H1 (cell line): ENCODE results near the gene ST8SIA5. TPM values are rescaled to one million over a fixed set of nuclear protein-coding genes. Genes with fewer than 3 reads are reported as not detected.

Experiments
- CTCF ChIA-PET: fragments of 300-600 bp; sonication (Branson Sonifier 250); formaldehyde crosslinking; loops from one replicate; lab custom pipeline; 2021; ENCODE audit not compliant: partially characterized antibody; lab: Charles Lee
- POLR2A ChIA-PET: fragments of 300-600 bp; sonication (Branson Sonifier 250); formaldehyde crosslinking; loops from one replicate; lab custom pipeline; 2021; ENCODE audit warnings: inconsistent platforms; ENCODE audit not compliant: partially characterized antibody; lab: Charles Lee
- DNase-seq, 2 experiments: peaks; one replicate each; pipeline versions ENCODE4 v3.0.0 to v3.0.0-alpha.2; 2010 to 2022; ENCODE audit warnings: low spot score in 2 of 2, low read depth in 1 of 2, mixed read lengths in 1 of 2
- FAIRE-seq: peaks from 2 replicates; lab custom pipeline; 2011; peaks lifted over from hg19 to GRCh38; lab: Jason Lieb, UNC
- H2AFZ ChIP-seq: 2 replicates; pipeline ENCODE4 v1.8.1; 2012; ENCODE audit warnings: low read length, inconsistent platforms
- H2AK5ac ChIP-seq: 2 replicates; pipeline ENCODE4 v1.6.1; 2013; ENCODE audit warnings: low read depth, low read length
- H2BK120ac ChIP-seq: replicated peaks from 2 replicates; pipeline ENCODE3; 2013; ENCODE audit warnings: low read depth, low read length, inconsistent platforms
- H2BK12ac ChIP-seq: 2 replicates; pipeline ENCODE4 v1.6.1; 2013; ENCODE audit warnings: low read depth, low read length
- H2BK15ac ChIP-seq: 2 replicates; pipeline ENCODE4 v1.6.1; 2013; ENCODE audit warnings: low read length
- H2BK20ac ChIP-seq: 2 replicates; pipeline ENCODE4 v1.6.1; 2013; ENCODE audit warnings: low read length
- H2BK5ac ChIP-seq: 2 replicates; pipeline ENCODE4 v1.6.1; 2013; ENCODE audit warnings: low read depth, low read length
- H3K14ac ChIP-seq: 2 replicates; pipeline ENCODE4 v1.6.1; 2013; ENCODE audit warnings: inconsistent platforms; ENCODE audit not compliant: insufficient read length
- H3K18ac ChIP-seq: 2 replicates; pipeline ENCODE4 v1.6.1; 2013; ENCODE audit warnings: low read length; ENCODE audit errors: extremely low read depth
- H3K23ac ChIP-seq: 2 replicates; pipeline ENCODE4 v1.6.1; 2013; ENCODE audit warnings: inconsistent platforms; ENCODE audit not compliant: insufficient read length
- H3K23me2 ChIP-seq: 2 replicates; pipeline ENCODE4 v1.6.1; 2013; ENCODE audit warnings: low read depth, low read length
- H3K27ac ChIP-seq: 2 replicates; pipeline ENCODE4 v1.6.1; 2011; ENCODE audit warnings: low read depth, low read length, inconsistent platforms
- H3K27me3 ChIP-seq, 4 experiments: replicated peaks in 1 of 4; 1 replicate in 1 of 4; 2 replicates in 3 of 4; pipeline versions ENCODE4 v1.6.1 to v1.8.1; 2011 to 2013; ENCODE audit warnings: low read length in 3 of 4, mild to moderate bottlenecking in 3 of 4, inconsistent platforms in 2 of 4, mixed read lengths in 2 of 4, moderate library complexity in 1 of 4; ENCODE audit not compliant: control insufficient read depth in 3 of 4, insufficient read depth in 3 of 4; ENCODE audit errors: extremely low read depth in 1 of 4
- H3K36me3 ChIP-seq, 4 experiments: 2 replicates each; pipeline versions ENCODE4 v1.6.1 to v1.8.1; 2011 to 2013; ENCODE audit warnings: mild to moderate bottlenecking in 4 of 4, low read length in 3 of 4, moderate library complexity in 2 of 4, control low read depth in 1 of 4, inconsistent platforms in 1 of 4; ENCODE audit not compliant: insufficient read depth in 4 of 4, control insufficient read depth in 2 of 4
- H3K4ac ChIP-seq: replicated peaks from 2 replicates; pipeline ENCODE3; 2013; ENCODE audit warnings: low read length, low read depth, mixed read lengths, inconsistent platforms; ENCODE audit not compliant: insufficient read length
- H3K4me1 ChIP-seq, 4 experiments: replicated peaks in 1 of 4; 1 replicate in 1 of 4; 2 replicates in 3 of 4; pipeline versions ENCODE4 v1.6.1 to v1.8.1; 2011 to 2013; ENCODE audit warnings: low read length in 3 of 4, inconsistent platforms in 2 of 4, mixed read lengths in 1 of 4; ENCODE audit not compliant: insufficient read depth in 4 of 4, control insufficient read depth in 3 of 4
- H3K4me2 ChIP-seq, 2 experiments: 2 replicates each; pipeline versions ENCODE4 v1.6.1 to v1.8.1; 2011 to 2013; ENCODE audit warnings: low read depth in 2 of 2, low read length in 2 of 2, control low read depth in 1 of 2, inconsistent platforms in 1 of 2, mild to moderate bottlenecking in 1 of 2; ENCODE audit not compliant: insufficient read depth in 1 of 2
- H3K4me3 ChIP-seq, 4 experiments: fragments of 200-600, 300-600 bp in 1 of 4; sonication (generic), shearing (Covaris generic), sonication (Bioruptor Twin) in 1 of 4; 2 replicates each; pipeline versions ENCODE4 v1.5.1 to v1.8.1; 2011 to 2016; ENCODE audit warnings: low read length in 4 of 4, low read depth in 3 of 4, control low read depth in 2 of 4, inconsistent platforms in 2 of 4, mild to moderate bottlenecking in 2 of 4, mixed read lengths in 1 of 4, moderate library complexity in 1 of 4; ENCODE audit not compliant: insufficient read depth in 2 of 4; ENCODE audit errors: extremely low read depth in 1 of 4
- H3K56ac ChIP-seq: replicated peaks from 2 replicates; pipeline ENCODE3; 2013; ENCODE audit warnings: low read depth, mild to moderate bottlenecking, mixed read lengths, low read length, inconsistent platforms; ENCODE audit not compliant: insufficient read length
- H3K79me1 ChIP-seq: 2 replicates; pipeline ENCODE4 v1.6.1; 2013; ENCODE audit warnings: low read depth, low read length, control low read depth
- H3K79me2 ChIP-seq, 2 experiments: 2 replicates each; pipeline versions ENCODE4 v1.6.1 to v1.8.1; 2012 to 2013; ENCODE audit warnings: low read length in 2 of 2, mild to moderate bottlenecking in 2 of 2, inconsistent platforms in 1 of 2; ENCODE audit not compliant: insufficient read depth in 2 of 2, control insufficient read depth in 1 of 2
- H3K9ac ChIP-seq, 4 experiments: replicated peaks in 1 of 4; 1 replicate in 1 of 4; 2 replicates in 3 of 4; pipeline versions ENCODE4 v1.6.1 to v1.8.1; 2011 to 2013; ENCODE audit warnings: low read depth in 3 of 4, low read length in 3 of 4, control low read depth in 2 of 4, mild to moderate bottlenecking in 2 of 4, moderate library complexity in 2 of 4, inconsistent platforms in 1 of 4; ENCODE audit errors: extremely low read depth in 1 of 4
- H3K9me3 ChIP-seq, 2 experiments: 2 replicates each; pipeline versions ENCODE4 v1.6.1 to v1.8.1; 2012 to 2013; ENCODE audit warnings: mild to moderate bottlenecking in 2 of 2, moderate library complexity in 2 of 2, control low read depth in 1 of 2, inconsistent platforms in 1 of 2, low read depth in 1 of 2, low read length in 1 of 2, mixed read lengths in 1 of 2; ENCODE audit not compliant: insufficient read depth in 2 of 2
- H4K20me1 ChIP-seq, 2 experiments: replicated peaks in 1 of 2; 2 replicates each; pipeline versions ENCODE3 to v1.8.1; 2011 to 2013; ENCODE audit warnings: inconsistent platforms in 2 of 2, low read length in 2 of 2, mild to moderate bottlenecking in 1 of 2; ENCODE audit not compliant: insufficient read depth in 2 of 2, control insufficient read depth in 1 of 2
- H4K5ac ChIP-seq: 2 replicates; pipeline ENCODE4 v1.6.1; 2013; ENCODE audit warnings: low read length, low read depth, mixed read lengths, inconsistent platforms; ENCODE audit not compliant: insufficient read length
- H4K8ac ChIP-seq: 2 replicates; pipeline ENCODE4 v1.8.0; 2013; ENCODE audit warnings: mild to moderate bottlenecking, moderate library complexity, low read length, inconsistent platforms; ENCODE audit not compliant: insufficient read depth; ENCODE audit errors: extremely low read depth
- H4K91ac ChIP-seq: replicated peaks from 2 replicates; pipeline ENCODE3; 2013; ENCODE audit warnings: low read length, mixed read lengths, inconsistent platforms; ENCODE audit not compliant: insufficient read length
- BCL11A ChIP-seq, 2 experiments: IDR thresholded peaks; one replicate each; pipeline ENCODE4 v1.6.1; 2011; ENCODE audit warnings: low read depth in 2 of 2, low read length in 2 of 2, mild to moderate bottlenecking in 2 of 2
- CTCF ChIP-seq, 3 experiments: IDR thresholded peaks; 1 replicate in 2 of 3; 2 replicates in 1 of 3; pipeline versions ENCODE4 v1.5.1 to v1.6.1; 2011; ENCODE audit warnings: low read length in 3 of 3, mild to moderate bottlenecking in 3 of 3, inconsistent platforms in 2 of 3, low read depth in 1 of 3, moderate library complexity in 1 of 3; ENCODE audit not compliant: insufficient read depth in 1 of 3; ENCODE audit errors: control extremely low read depth in 1 of 3
- RAD21 ChIP-seq, 2 experiments: IDR thresholded peaks in 1 of 2; conservative IDR thresholded peaks in 1 of 2; 2 replicates each; pipeline ENCODE4 v1.6.1; 2011; ENCODE audit warnings: low read depth in 2 of 2, low read length in 2 of 2, improper control_type of control experiment in 1 of 2, inconsistent platforms in 1 of 2, mild to moderate bottlenecking in 1 of 2, moderate library complexity in 1 of 2
- SP4 ChIP-seq: IDR thresholded peaks from 2 replicates; pipeline ENCODE4 v1.6.1; 2012; ENCODE audit warnings: low read length, inconsistent platforms
- TCF12 ChIP-seq: IDR thresholded peaks from 2 replicates; pipeline ENCODE4 v1.6.1; 2011; ENCODE audit warnings: low read depth, mild to moderate bottlenecking, low read length
- ZNF274 ChIP-seq: IDR thresholded peaks from 2 replicates; pipeline ENCODE4 v1.7.0; 2012; ENCODE audit warnings: low read length, borderline replicate concordance; ENCODE audit errors: extremely low read depth
- WGBS, 2 experiments: shearing (Covaris generic) in 1 of 2; methylation state at CpG; one replicate each; pipeline versions ENCODE4 v1.1.6 to v1.1.7; 2013 to 2015; ENCODE audit warnings: low lambda C conversion rate in 2 of 2, mixed read lengths in 2 of 2, inconsistent platforms in 1 of 2, low coverage in 1 of 2, missing lambda C conversion rate in 1 of 2; ENCODE audit not compliant: insufficient replicate concordance in 2 of 2, insufficient coverage in 1 of 2, insufficient read length in 1 of 2; ENCODE audit errors: extremely low coverage in 1 of 2, missing lambda C conversion rate in 1 of 2; 5-methylcytosine and 5-hydroxymethylcytosine counted together
- polyA plus RNA-seq, 7 experiments: library from polyadenylated mRNA; depleted of rRNA in 3 of 7; stranded (reverse) in 5 of 7; unstranded in 2 of 7; fragments of >200 nt in 5 of 7; fragments of 200-250 nt in 2 of 7; gene quantifications; 1 replicate in 5 of 7; 2 replicates in 1 of 7; 4 replicates in 1 of 7; pipeline versions ENCODE4 v1.2.1 to v1.2.3, GENCODE V29; 2011 to 2013; ENCODE audit warnings: missing spikeins in 2 of 7, mixed read lengths in 2 of 7
- total RNA-seq: library from RNA; stranded (reverse); fragmentation: NEBNext Ultra II Directional; extraction: Animal tissue kit (Norgen Biotek cat#: 25700); gene quantifications from 2 replicates; pipeline ENCODE4 v1.2.1, GENCODE V29; 2021

The ST8SIA5 gene
- total and polyA plus RNA-seq, 2 of the 8 experiments (the other 6 are each of a cell fraction or from before 2014, with no cell fraction given): 2.4 to 6.3 TPM

GRCh38 chr18:46754661-46755292 is 2.1 kb downstream of the ST8SIA5 start:
- Histone ChIP-seq H2BK12ac (peak overlapping the region; percentile 80; the same call in 1 of the 2 replicates), H3K23ac (no peak overlapping the region), H2BK5ac (no peak overlapping the region), H4K20me1 (no peaks in the 10 kb centered on the region), H4K91ac (no peak overlapping the region), H3K14ac (no peak overlapping the region), H2BK15ac (no peak overlapping the region), H3K27me3 (peaks cover 17 to 49% (median 37%) of the 10 kb centered on the region in 4 experiments), H2BK20ac (no peak overlapping the region), H3K56ac (no peak overlapping the region), H3K79me1 (no peaks in the 10 kb centered on the region), H2AK5ac (no peak overlapping the region), H3K9me3 (no peaks in the 10 kb centered on the region), H4K8ac (no peak overlapping the region), H3K4me3 (no peak overlapping the region), H3K4me1 (peaks cover 0 to 12% (median 7%) of the 10 kb centered on the region in 4 experiments; a peak in 5 of 7 replicates), H3K36me3 (no peaks in the 10 kb centered on the region), H3K79me2 (no peaks in the 10 kb centered on the region), H3K27ac (no peak overlapping the region), H3K23me2 (peaks cover 10% of the 10 kb centered on the region; the same call in 1 of the 2 replicates), H3K4me2 (peak overlapping the region in 1 of 2 experiments; percentile 94; a peak in 1 of 4 replicates), H3K9ac (no peak overlapping the region), H3K4ac (no peak overlapping the region), H2BK120ac (no peak overlapping the region), H4K5ac (no peak overlapping the region), H2AFZ (no peak overlapping the region), H3K18ac (no peak overlapping the region)
- 64% methylated on average over 13 of the region's 13 CpGs; no CpG with 5 or more reads in 1 of the 2 experiments for WGBS, 2 experiments
- FAIRE-seq (peak; percentile 28), DNase-seq (peak in 1 of 2 experiments; percentile 58)
- ChIA-PET POLR2A (interaction anchor here (0.7 kb wide), 1 partner anchor 35 kb away, joined by 3 read pairs; no protein-coding TSS in a partner anchor), CTCF (interaction anchor here (0.8 to 1.8 kb wide), 15 partner anchors 9 to 206 kb away, joined by 3 to 9 read pairs (median 4); no protein-coding TSS in a partner anchor)
- TF ChIP-seq TCF12: no peak
- TF ChIP-seq SP4: no peak
- peak; percentile 21 to 59 (median 49); a peak in 3 of 4 replicates for TF ChIP-seq CTCF (IDR thresholded peaks at IDR 0.05; ENCODE audit: control extremely low read depth in 1 of 3, insufficient read depth in 1 of 3, low read depth in 1 of 3, low read length in 3 of 3)
- no peak for TF ChIP-seq BCL11A (IDR thresholded peaks at IDR 0.05; ENCODE audit: low read depth in 2 of 2, low read length in 2 of 2)
- no peak for TF ChIP-seq ZNF274
- TF ChIP-seq RAD21 (IDR thresholded peaks at IDR 0.05 in 1 of 2, conservative IDR thresholded peaks at IDR 0.05 in 1 of 2; ENCODE audit: low read depth in 2 of 2, low read length in 2 of 2): peak; percentile 23 to 46; a peak in 3 of 4 replicates
